HG03097 (cell line): ENCODE data around the gene PCDHA11.
"Not testable (repeated sequence)": the region's sequence is repeated elsewhere in the genome, so short reads cannot be mapped to it uniquely, and the experiment has no call there.

Source experiments
- ATAC-seq: cut with Tn5 transposase; IDR thresholded peaks from one replicate; pipeline ENCODE4 v1.9.1; 2021; ENCODE audit not compliant: unreplicated experiment, low FRiP score

PCDHA11 gene, protein sequence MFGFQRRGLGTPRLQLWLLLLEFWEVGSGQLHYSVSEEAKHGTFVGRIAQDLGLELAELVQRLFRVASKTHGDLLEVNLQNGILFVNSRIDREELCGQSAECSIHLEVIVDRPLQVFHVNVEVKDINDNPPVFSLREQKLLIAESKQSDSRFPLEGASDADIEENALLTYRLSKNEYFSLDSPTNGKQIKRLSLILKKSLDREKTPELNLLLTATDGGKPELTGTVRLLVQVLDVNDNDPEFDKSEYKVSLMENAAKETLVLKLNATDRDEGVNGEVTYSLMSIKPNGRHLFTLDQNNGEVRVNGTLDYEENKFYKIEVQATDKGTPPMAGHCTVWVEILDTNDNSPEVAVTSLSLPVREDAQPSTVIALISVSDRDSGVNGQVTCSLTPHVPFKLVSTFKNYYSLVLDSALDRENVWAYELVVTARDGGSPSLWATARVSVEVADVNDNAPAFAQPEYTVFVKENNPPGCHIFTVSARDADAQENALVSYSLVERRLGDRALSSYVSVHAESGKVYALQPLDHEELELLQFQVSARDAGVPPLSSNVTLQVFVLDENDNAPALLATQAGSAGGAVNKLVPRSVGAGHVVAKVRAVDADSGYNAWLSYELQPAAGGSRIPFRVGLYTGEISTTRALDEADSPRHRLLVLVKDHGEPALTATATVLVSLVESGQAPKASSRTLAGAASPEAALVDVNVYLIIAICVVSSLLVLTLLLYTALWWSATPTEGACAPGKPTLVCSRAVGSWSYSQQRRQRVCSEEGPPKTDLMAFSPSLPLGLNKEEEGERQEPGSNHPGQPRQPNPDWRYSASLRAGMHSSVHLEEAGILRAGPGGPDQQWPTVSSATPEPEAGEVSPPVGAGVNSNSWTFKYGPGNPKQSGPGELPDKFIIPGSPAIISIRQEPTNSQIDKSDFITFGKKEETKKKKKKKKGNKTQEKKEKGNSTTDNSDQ

DNA sequence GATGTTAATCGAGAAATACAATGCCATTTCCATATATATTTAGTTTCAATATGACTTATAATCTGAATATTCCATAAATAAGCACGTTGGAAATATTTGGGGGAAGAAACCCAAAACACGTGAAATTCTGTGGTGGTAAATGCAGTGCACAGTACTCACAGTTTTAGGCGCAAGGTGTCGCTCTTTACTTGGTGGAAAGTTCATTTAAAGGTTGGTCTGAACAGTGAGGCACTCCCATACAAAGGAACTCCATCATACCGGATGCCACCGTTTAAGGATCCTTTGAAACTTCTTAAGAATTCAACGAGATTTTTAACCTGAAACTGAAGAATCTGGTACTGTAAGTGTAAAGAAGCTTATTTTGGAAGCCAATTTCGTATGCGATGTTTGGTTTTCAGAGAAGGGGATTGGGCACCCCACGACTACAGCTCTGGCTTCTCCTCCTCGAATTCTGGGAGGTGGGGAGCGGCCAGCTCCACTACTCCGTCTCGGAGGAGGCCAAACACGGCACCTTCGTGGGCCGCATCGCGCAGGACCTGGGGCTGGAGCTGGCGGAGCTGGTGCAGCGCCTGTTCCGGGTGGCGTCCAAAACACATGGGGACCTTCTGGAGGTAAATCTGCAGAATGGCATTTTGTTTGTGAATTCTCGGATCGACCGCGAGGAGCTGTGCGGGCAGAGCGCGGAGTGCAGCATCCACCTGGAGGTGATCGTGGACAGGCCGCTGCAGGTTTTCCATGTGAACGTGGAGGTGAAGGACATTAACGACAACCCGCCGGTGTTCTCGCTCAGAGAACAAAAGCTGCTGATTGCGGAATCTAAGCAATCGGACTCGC lies at the start of gene PCDHA11:
Gene PCDHA11 (plus strand): TSS at position 237 of the 834 bp plus-strand sequence. CDS start 147 bp downstream, at position 384.
- ATAC-seq = no peak

DNA sequence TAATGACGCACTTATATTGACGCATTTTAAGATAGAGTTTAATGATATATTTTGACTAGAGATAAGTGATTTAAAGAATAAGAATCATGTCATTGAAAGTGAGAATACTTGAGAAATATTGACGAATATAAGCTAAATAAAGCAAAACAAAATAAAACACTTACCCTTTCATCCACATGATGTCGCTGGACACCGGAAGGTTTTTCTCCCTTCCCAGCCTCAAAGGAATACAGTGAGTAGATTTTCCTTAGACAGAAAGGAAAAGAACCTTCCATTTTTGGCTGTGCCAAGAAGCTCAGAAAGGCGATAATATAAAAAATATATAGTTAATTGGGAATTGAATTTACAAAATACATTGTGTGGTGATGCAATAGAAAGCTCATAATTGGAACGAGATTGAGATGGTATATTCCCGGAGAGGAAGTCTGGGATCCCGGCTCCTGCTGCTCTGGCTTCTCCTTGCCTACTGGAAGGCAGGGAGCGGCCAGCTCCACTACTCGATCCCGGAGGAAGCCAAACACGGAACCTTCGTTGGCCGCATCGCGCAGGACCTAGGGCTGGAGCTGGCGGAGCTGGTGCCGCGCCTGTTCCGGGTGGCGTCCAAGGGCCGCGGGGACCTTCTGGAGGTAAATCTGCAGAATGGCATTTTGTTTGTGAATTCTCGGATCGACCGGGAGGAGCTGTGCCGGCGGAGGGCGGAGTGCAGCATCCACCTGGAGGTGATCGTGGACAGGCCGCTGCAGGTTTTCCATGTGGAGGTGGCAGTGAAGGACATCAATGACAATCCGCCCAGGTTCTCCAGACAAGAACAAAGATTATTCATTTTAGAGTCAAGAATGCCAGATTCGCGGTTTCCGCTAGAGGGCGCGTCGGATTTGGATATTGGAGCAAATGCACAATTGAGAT lies 47.1 kb upstream of the PCDHA11 start, which contains the start of gene PCDHA5:
Gene PCDHA5 (plus strand): TSS at position 239 of the 906 bp plus-strand sequence.
- no peak for ATAC-seq

DNA sequence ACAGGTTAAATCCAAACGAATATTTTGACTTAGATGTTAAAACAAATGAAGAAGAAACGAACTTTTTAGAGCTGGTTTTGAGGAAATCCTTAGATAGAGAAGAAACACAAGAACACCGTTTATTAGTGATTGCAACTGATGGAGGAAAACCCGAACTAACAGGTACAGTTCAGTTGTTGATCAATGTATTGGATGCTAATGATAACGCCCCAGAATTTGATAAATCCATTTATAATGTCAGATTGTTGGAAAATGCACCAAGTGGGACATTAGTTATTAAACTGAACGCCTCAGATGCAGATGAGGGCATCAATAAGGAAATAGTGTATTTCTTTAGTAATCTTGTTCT lies 46.5 kb upstream of the PCDHA11 start:
- no peak for ATAC-seq

DNA sequence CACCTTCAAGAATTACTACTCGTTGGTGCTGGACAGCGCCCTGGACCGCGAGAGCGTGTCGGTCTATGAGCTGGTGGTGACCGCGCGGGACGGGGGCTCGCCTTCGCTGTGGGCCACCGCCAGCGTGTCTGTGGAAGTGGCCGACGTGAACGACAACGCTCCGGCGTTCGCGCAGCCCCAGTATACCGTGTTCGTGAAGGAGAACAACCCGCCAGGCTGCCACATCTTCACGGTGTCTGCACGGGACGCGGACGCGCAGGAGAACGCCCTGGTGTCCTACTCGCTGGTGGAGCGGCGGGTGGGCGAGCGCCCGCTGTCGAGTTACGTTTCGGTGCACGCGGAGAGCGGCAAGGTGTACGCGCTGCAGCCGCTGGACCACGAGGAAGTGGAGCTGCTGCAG lies 45.8 kb upstream of the PCDHA11 start:
- not testable (repeated sequence) for ATAC-seq

- ATAC-seq = no peak
These were observed 45.3 kb upstream of the PCDHA11 start for GRCh38 chr5:140823475-140823874.

DNA sequence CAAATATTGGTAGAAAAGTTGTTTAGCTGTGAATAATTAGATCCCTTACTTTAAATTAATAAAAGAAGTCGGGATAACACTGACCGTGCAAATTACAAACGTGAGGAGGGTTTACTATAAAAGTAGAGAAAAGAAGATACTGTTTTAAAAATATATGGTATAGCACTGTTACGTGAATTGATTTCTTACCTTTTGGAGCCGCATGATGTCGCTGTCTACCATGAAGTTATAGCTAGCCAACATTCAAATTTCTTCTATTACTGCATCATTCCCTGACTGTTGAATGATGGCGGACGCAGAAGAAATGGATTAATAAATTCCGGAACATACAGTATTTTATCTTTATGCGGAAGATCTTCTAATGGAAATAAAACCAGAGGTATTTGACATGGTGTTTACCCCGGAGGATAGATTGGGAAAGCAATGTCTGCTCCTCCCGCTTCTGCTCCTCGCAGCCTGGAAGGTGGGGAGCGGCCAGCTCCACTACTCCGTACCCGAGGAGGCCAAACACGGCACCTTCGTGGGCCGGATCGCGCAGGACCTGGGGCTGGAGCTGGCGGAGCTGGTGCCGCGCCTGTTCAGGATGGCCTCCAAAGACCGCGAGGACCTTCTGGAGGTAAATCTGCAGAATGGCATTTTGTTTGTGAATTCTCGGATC lies 40.9 kb upstream of the PCDHA11 start, which contains the start of gene PCDHA6:
Gene PCDHA6 (plus strand): TSS at position 257 of the 658 bp plus-strand sequence. CDS start 132 bp downstream, at position 389.
- no peak for ATAC-seq

DNA sequence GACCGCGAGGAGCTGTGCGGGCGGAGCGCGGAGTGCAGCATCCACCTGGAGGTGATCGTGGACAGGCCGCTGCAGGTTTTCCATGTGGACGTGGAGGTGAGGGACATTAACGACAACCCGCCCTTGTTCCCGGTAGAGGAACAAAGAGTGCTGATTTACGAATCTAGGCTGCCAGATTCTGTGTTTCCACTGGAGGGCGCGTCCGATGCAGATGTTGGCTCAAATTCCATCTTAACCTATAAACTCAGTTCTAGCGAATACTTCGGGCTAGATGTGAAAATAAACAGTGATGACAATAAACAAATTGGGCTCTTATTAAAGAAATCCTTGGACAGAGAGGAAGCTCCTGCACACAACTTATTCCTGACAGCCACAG lies 40.4 kb upstream of the PCDHA11 start:
- no peak for ATAC-seq

- ATAC-seq = not testable (repeated sequence)
These were observed 39.0 kb upstream of the PCDHA11 start for GRCh38 chr5:140829511-140830501.

DNA sequence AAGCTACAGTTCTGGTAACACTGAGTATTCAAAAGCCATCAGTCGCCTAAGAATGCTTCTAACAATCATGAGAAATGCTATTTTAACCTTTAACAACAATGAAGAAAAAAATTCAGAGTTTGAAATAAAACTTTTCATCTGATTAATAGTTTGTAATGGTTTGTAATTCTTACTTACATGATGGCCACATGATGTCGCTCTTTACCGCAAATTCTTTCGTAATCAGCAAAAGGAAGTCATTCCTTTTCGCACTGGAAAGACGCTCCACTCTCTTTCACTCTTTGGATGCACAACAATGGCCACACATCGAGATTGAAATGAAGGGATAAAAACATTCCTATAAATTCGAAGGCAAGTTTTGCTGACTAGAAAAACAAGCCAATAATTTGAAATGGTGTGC lies 34.8 kb upstream of the PCDHA11 start, which contains the start of gene PCDHA7:
Gene PCDHA7 (plus strand): TSS at position 277 of the 400 bp plus-strand sequence. CDS start 115 bp downstream, at position 392.
- no peak for ATAC-seq

DNA sequence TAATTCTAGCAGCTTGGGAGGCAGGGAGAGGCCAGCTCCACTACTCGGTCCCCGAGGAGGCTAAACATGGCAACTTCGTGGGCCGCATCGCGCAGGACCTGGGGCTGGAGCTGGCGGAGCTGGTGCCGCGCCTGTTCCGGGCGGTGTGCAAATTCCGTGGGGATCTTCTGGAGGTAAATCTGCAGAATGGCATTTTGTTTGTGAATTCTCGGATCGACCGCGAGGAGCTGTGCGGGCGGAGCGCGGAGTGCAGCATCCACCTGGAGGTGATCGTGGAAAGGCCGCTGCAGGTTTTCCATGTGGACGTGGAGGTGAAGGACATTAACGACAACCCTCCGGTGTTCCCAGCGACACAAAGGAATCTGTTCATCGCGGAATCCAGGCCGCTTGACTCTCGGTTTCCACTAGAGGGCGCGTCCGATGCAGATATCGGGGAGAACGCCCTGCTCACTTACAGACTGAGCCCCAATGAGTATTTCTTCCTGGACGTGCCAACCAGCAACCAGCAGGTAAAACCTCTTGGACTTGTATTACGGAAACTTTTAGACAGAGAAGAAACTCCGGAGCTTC lies 34.2 kb upstream of the PCDHA11 start:
- not testable (repeated sequence) for ATAC-seq

- no peak for ATAC-seq
These were observed 32.9 kb upstream of the PCDHA11 start for GRCh38 chr5:140835622-140836510.

- no peak for ATAC-seq
These were observed 27.5 kb upstream of the PCDHA11 start, which contains the start of gene PCDHA8 for GRCh38 chr5:140840978-140841962. Gene PCDHA8, plus strand, starts transcription at chr5:140841187. Its CDS starts 135 bp downstream, at chr5:140841322.

DNA sequence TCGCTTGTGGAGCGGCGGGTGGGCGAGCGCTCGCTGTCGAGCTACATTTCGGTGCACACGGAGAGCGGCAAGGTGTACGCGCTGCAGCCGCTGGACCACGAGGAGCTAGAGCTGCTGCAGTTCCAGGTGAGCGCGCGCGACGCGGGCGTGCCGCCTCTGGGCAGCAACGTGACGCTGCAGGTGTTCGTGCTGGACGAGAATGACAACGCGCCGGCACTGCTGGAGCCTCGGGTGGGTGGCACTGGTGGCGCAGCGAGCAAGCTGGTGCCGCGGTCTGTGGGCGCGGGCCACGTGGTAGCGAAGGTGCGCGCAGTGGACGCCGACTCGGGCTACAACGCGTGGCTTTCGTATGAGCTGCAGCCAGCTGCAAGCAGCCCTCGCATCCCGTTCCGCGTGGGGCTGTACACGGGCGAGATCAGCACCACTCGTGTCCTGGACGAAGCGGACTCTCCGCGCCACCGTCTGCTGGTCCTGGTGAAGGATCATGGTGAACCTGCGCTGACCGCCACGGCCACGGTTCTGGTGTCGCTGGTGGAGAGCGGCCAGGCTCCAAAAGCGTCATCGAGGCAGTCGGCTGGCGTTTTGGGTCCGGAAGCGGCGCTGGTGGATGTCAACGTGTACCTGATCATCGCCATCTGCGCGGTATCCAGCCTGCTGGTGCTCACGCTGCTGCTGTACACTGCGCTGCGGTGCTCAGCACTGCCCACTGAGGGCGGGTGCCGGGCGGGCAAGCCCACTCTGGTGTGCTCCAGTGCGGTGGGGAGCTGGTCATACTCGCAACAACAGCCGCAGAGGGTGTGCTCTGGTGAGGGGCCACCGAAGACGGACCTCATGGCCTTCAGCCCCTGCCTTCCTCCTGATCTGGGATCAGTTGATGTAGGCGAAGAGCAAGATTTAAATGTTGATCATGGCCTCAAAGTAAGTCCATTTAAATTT lies 25.7 kb upstream of the PCDHA11 start:
- ATAC-seq = no peak
